ENCODE results near the gene HINT2.

HINT2 gene

DNA sequence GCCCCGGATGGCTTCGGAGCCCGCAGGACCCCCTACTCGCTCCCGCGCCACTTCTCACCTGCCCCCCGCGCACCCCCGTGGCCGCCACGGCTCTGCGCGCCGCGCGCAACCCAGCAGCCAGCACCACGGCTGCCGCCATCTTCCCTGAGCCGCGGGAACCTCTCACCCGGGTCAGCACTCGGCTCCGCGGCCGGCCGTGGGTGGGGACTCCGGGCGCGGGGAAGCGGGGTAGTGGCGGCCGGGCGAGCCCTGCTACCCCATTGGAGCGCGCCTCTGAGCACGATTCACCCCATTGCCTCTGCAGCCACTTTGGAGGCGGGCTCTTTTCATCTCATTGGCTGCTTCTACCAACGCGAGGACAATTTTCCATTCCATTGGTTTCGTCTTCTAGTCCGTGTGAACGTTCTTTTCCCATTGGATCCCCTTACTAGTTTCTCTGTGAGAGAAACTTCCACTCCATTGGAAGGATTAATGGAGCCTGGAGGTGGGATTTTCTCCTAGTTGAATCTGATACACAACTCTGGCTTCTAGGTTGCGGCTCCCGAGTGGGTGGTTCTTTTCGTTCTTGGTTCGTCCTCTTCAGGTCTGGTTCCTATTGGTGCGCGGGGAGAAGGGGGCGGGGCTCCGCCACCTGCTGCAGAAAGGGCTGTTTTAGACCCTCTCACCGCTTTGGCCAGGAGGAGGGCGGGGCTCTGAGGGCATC is at the start of gene HINT2:
Gene HINT2, minus strand, starts transcription at position 202 of the 703 bp plus-strand sequence. Its CDS starts 63 bp downstream, at position 139.
- peak; percentile 97 for DNase-seq

DNA sequence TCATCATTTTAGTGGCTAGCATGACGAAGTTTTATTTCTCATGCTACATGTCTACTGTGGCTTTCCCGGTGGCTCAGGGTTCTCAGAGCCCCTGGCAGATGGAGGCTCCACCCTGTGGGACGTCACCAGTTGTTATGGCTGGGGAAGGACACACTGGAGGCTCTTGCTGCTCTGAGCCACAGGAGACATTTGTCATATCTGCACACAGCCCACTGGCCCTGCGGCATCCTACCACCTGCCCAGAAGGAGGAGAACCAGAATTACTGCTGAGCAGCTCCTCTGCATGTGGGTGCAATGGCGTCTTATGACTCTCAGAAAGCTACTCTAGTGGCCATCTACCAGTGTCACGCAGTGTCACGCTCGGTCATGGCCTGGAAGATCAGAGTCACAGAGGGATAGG is 48.7 kb upstream of the HINT2 start:
- DNase-seq = no peak

GRCh38 chr9:35862328-35862727 is 47.5 kb upstream of the HINT2 start:
- no peak for DNase-seq

- no peak for DNase-seq
Measured at GRCh38 chr9:35861161-35861897, 46.5 kb upstream of the HINT2 start.

GRCh38 chr9:35859990-35860339 is 45.1 kb upstream of the HINT2 start:
- no peak for DNase-seq

DNA sequence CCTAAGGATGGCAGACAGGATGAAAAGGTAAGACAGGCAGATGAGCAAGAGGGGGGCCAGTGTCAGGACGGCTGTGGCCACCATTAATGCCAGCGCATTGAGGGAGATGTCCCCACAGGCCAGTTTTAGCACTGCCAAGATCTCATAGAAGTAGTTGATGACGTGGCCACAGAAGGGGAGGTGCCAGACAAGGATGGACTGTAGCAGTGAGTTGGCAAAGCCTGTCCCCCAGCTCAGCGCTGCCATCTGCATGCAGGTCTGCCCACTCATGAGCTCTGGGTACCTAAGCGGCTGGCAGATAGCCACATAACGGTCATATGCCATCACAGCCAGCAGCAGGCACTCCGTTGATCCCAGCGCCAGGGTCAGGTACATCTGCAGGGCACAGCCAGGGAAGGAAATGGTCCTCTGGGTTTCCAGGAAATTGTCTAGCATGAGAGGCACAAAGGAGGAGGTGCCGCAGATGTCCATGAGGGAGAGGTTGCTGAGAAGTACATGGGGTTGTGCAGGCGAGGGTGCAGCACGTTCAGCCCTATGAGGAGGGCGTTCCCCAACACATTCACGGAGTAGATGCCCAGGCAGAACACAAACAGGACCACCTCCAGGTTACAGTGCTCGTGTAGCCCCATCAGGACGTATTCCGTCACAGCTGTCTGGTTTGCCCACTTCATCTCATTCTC is 44.6 kb upstream of the HINT2 start:
- DNase-seq = no peak

GRCh38 chr9:35858458-35858857 is 43.6 kb upstream of the HINT2 start:
- no peak for DNase-seq

DNA sequence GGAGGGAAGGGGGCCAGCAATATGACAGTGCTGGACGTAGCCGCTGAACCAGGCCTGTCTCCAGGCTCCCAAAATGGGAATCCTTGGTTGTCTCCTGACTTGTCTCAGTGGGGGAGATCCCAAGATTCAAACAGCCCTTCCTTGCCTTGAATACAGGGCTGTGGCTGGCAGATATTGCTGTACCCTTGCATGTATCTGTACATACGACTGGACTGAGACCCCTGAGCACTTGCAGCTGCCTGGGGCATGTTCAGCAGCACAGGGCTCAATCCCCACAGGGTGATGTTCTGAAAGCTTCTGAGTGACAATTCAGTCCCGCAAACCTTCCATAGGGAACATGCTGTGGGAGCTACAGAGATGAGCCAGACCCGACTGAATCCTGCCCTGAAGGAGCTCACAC is 42.0 kb upstream of the HINT2 start:
- no peak for DNase-seq

GRCh38 chr9:35856206-35856605 is 41.4 kb upstream of the HINT2 start:
- no peak for DNase-seq

- DNase-seq = no peak
Measured at GRCh38 chr9:35854091-35854762, 39.4 kb upstream of the HINT2 start.

GRCh38 chr9:35852876-35853865 is 38.3 kb upstream of the HINT2 start:
- no peak for DNase-seq

DNA sequence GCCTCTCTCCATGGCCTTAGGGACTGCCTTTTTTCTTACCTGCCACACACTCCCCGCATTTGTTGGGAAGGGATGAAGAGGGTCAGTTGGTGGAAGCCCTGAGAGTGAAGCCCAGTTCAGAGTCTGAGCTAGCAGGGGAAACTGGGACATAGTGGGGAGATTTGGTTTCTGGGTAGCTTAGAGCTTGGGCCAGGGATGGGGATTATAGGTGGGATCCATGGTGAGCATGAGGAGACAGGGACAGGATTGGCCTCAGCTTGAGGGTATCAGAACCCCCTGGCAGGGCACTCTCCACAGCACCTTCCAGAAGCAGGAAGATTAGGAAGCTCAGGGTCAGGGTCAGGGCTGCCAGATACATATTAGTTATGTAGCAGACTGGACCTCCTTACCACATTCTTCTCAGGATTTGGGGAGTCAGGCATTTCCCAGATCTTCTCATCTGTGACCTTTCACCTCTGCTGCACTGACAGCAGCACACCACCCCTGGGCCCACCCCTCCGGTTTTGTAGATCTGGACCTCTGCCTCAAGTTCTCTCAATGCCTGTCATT is 37.5 kb upstream of the HINT2 start:
- DNase-seq = no peak

DNA sequence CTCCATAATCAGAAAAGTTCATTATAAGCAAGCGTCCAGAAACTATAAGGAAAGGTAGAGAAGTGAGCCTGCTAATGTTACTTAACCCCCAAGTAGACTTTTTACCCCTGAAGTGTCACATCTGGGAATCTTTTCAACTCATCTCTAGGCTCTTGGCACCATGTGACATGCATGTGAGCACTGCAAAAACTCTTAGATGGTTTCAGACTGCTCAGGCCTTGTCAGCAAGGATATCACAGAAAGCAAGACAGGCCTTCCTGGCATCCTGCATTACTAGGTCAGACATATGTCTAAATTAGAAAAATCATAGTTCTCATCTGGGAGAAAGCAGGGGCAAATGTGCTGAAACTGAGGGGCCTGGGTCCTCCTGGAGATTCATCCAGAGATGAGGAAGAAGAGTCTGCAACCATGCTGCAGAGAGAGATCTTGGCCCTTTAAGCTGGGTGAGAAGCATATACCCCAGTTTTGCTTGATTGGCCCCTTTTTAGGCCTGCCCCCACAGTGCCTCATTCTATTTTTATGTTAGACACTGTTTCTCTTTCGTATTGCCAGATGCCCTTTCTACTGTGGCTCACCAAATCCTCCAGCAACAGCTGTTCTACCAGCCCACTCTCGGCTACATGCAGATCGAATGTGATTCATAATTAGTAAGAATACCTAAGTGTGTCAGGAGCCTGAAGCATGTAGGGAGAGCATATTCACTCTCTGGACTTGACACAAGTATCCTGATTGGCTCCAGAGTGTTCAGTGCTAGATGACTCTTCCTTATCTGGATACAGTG is 33.1 kb upstream of the HINT2 start:
- no peak for DNase-seq

GRCh38 chr9:35845824-35846771 is 31.3 kb upstream of the HINT2 start:
- DNase-seq = no peak

DNA sequence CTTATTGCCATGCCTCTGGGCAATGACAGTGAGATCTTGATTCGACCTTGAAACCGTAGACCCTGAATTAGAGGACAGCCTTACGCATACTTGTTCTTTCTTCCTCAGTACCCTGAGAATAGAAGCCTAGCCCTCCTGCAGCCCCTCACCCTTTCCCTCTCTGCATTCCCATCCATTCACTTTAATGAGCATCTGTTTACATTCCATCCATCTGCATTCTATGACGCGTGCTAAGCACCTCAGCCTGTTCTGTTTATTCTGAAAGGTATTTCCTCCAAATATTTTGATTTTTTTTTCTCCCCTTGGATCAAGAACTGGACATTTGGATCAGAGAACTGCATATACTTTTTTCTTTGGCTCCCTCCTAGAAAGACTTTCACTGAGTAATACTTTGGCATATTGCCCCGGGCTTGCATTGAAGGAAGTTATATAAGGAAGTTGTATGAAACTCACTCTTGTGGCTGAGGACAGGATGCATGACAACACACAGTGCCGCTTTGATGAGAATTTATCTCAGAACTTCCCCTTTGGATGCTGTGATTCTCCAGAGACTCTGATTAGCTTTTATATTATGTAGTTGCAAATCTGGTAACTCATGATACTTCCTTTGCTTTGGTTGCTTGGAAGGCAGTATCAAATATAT is 29.9 kb upstream of the HINT2 start:
- no peak for DNase-seq

GRCh38 chr9:35842795-35843194 is 28.0 kb upstream of the HINT2 start:
- no peak for DNase-seq

- no peak for DNase-seq
Measured at GRCh38 chr9:35842020-35842745, 27.3 kb upstream of the HINT2 start.

- no peak for DNase-seq
Measured at GRCh38 chr9:35841645-35841900, 26.7 kb upstream of the HINT2 start.

Data from NCI-H1436 treated with DMSO at 0.1 percent for 48 hours (cell line).